ENCODE results near the gene QRICH2.

GRCh38 chr17:76331083-76331482 lies 23.0 kb upstream of the QRICH2 start:
- TF ChIP-seq, protein P1, sequence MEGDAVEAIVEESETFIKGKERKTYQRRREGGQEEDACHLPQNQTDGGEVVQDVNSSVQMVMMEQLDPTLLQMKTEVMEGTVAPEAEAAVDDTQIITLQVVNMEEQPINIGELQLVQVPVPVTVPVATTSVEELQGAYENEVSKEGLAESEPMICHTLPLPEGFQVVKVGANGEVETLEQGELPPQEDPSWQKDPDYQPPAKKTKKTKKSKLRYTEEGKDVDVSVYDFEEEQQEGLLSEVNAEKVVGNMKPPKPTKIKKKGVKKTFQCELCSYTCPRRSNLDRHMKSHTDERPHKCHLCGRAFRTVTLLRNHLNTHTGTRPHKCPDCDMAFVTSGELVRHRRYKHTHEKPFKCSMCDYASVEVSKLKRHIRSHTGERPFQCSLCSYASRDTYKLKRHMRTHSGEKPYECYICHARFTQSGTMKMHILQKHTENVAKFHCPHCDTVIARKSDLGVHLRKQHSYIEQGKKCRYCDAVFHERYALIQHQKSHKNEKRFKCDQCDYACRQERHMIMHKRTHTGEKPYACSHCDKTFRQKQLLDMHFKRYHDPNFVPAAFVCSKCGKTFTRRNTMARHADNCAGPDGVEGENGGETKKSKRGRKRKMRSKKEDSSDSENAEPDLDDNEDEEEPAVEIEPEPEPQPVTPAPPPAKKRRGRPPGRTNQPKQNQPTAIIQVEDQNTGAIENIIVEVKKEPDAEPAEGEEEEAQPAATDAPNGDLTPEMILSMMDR (IDR thresholded peaks at IDR 0.05; ENCODE audit: insufficient read depth, low read depth, low read length) = no peak
- TF ChIP-seq EZH2 (IDR thresholded peaks at IDR 0.05; ENCODE audit: insufficient read depth, low read length) = no peak

All from astrocyte (in vitro differentiated cells and primary cell).